WI38 (cell line): ENCODE measurements around the gene NANP.

ENCODE experiments used
- H3K4me3 ChIP-seq: 2 replicates; pipeline ENCODE4 v1.5.1; 2011; ENCODE audit warnings: low read depth, mild to moderate bottlenecking, control low read depth, low read length
- TF ChIP-seq, protein P1 (sequence below): IDR thresholded peaks from 2 replicates; pipeline ENCODE4 v1.5.1; 2012; ENCODE audit warnings: low read depth, mild to moderate bottlenecking, control low read depth, low read length

The NANP gene

DNA sequence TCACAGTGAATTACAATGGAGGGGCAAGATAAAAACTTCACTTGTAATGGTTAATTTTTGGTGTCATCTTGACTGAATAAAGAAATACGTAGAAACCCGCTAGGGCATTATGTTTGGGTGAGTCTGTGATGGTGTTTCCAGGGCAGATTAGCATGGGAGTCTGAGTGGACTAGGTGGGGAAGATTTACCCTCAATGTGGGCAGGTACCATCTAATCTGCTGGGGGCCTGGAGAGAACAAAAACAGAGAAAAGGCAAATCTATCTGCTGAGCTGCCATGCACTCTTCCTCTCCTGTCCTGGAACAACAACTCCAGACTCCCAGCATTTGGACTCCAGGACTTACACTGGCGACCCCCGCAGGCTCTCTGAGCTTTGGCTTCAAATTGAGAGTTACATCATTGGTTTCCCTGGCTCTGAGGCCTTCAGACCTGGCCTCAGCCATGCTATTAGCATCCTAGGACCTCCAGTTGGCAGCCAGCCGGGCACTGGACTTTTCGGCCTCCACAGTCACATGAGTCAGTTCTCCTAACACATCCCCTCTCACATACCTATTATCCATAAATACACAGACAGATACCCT, 58.1 kb downstream of the NANP start:
- TF ChIP-seq, protein P1, sequence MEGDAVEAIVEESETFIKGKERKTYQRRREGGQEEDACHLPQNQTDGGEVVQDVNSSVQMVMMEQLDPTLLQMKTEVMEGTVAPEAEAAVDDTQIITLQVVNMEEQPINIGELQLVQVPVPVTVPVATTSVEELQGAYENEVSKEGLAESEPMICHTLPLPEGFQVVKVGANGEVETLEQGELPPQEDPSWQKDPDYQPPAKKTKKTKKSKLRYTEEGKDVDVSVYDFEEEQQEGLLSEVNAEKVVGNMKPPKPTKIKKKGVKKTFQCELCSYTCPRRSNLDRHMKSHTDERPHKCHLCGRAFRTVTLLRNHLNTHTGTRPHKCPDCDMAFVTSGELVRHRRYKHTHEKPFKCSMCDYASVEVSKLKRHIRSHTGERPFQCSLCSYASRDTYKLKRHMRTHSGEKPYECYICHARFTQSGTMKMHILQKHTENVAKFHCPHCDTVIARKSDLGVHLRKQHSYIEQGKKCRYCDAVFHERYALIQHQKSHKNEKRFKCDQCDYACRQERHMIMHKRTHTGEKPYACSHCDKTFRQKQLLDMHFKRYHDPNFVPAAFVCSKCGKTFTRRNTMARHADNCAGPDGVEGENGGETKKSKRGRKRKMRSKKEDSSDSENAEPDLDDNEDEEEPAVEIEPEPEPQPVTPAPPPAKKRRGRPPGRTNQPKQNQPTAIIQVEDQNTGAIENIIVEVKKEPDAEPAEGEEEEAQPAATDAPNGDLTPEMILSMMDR: no peak
- no peak overlapping the region for H3K4me3 ChIP-seq

DNA sequence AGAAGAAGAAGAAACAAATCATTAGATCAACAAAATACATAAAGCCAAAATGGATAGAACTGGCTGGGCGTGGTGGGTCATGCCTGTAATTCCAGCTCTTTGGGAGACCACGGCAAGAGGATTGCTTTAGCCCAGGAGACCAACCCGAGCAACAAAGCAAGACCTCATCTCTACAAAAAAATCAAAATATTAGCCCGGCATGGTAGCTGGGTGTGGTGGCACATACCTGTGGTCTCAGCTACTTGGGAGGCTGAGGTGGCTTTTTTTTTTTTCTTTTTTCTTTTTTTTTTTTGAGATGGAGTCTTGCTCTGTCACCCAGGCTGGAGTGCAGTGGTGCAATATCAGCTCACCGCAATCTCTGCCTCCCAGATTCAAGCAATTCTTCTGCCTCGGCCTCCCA, 59.9 kb downstream of the NANP start:
- TF ChIP-seq, protein P1: no peak
- H3K4me3 ChIP-seq: no peak overlapping the region

DNA sequence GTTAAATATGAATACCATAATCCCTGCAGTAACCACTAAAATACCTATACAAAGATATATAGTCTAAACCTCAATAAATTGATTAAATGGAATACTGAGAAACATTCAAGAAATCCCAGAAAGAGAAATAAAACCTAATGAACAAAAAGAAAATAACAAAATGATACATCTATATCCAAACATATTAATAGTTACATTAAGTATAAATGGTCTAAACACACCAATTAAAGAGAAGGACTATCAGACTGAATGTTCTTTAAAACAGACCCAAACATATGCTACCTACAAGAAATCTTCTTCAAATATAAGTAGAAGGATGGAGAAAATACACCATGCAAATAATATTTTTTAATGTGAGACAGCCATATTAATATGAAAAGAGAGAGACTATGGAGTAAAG, 60.5 kb downstream of the NANP start:
- TF ChIP-seq, protein P1: no peak
- no peak overlapping the region for H3K4me3 ChIP-seq
